IMR-90 (cell line): ENCODE data around the gene ELOVL1. TPM values are rescaled to one million over a fixed set of nuclear protein-coding genes. Genes with fewer than 3 reads are reported as not detected.

Experiments
- ATAC-seq: fragments of 200-7000 bp; cut with Tn5 transposase; 2 replicates; pipeline ENCODE4 v1.9.1; 2020; ENCODE audit warnings: low read depth, mild to moderate bottlenecking, moderate library complexity
- BruUV-seq: library from RNA; stranded (reverse); fragments of 400-500 nt; replicated peaks from 2 replicates; lab custom pipeline; 2021; lab: Mats Ljungman, UMichigan
- CTCF ChIA-PET: fragments of 300-600 bp; formaldehyde crosslinking; extraction: SDS; loops from one replicate; lab custom pipeline; 2021; ENCODE audit warnings: antibody characterized with exemption; lab: Yijun Ruan, JAX
- POLR2A ChIA-PET: fragments of 300-600 bp; sonication (Branson Sonifier 250); formaldehyde crosslinking; loops from one replicate; lab custom pipeline; 2022; ENCODE audit warnings: antibody characterized with exemption; ENCODE audit not compliant: unreplicated experiment; lab: Charles Lee
- DNase-seq: peaks from one replicate; pipeline ENCODE4 v3.0.0; 2013
- H2AFZ ChIP-seq: replicated peaks from 2 replicates; pipeline ENCODE3; 2013; ENCODE audit warnings: low read length, mild to moderate bottlenecking; ENCODE audit not compliant: poor library complexity
- H2AK5ac ChIP-seq: 2 replicates; pipeline ENCODE4 v1.6.1; 2013; ENCODE audit warnings: low read depth, low read length, inconsistent platforms
- H2AK9ac ChIP-seq: replicated peaks from 2 replicates; pipeline ENCODE3; 2013; ENCODE audit warnings: mild to moderate bottlenecking, low read depth, low read length, moderate library complexity; ENCODE audit not compliant: poor library complexity
- H2BK120ac ChIP-seq: 2 replicates; pipeline ENCODE4 v1.6.1; 2013; ENCODE audit warnings: low read depth, low read length, inconsistent platforms
- H2BK15ac ChIP-seq: 3 replicates; pipeline ENCODE4 v1.6.1; 2013; ENCODE audit warnings: low read depth, low read length, inconsistent platforms
- H2BK20ac ChIP-seq: 2 replicates; pipeline ENCODE4 v1.6.1; 2013; ENCODE audit warnings: low read depth, mild to moderate bottlenecking, inconsistent platforms, low read length, moderate library complexity
- H2BK5ac ChIP-seq: 2 replicates; pipeline ENCODE4 v1.6.1; 2013; ENCODE audit warnings: mild to moderate bottlenecking, low read depth, low read length, inconsistent platforms; ENCODE audit not compliant: poor library complexity, severe bottlenecking
- H3K14ac ChIP-seq: replicated peaks from 2 replicates; pipeline ENCODE4 v1.6.1; 2013; ENCODE audit warnings: low read depth, low read length, inconsistent platforms
- H3K18ac ChIP-seq: 2 replicates; pipeline ENCODE4 v1.6.1; 2013; ENCODE audit warnings: low read depth, low read length, control low read depth
- H3K23ac ChIP-seq: 2 replicates; pipeline ENCODE4 v1.6.1; 2013; ENCODE audit warnings: low read depth, low read length, inconsistent platforms
- H3K27ac ChIP-seq: 2 replicates; pipeline ENCODE4 v1.5.1; 2013; ENCODE audit warnings: mild to moderate bottlenecking, control low read depth, low read length; ENCODE audit not compliant: insufficient read depth
- H3K27me3 ChIP-seq: 2 replicates; pipeline ENCODE4 v1.6.1; 2013; ENCODE audit warnings: low read length; ENCODE audit not compliant: control insufficient read depth, insufficient read depth
- H3K36me3 ChIP-seq: 2 replicates; pipeline ENCODE4 v1.6.1; 2013; ENCODE audit warnings: low read length, mixed read lengths; ENCODE audit not compliant: control insufficient read depth, insufficient read depth
- H3K4ac ChIP-seq: 2 replicates; pipeline ENCODE4 v1.6.1; 2013; ENCODE audit warnings: low read depth, low read length, inconsistent platforms
- H3K4me1 ChIP-seq: 2 replicates; pipeline ENCODE4 v1.6.1; 2013; ENCODE audit warnings: low read length, mixed read lengths; ENCODE audit not compliant: control insufficient read depth, insufficient read depth
- H3K4me2 ChIP-seq: 2 replicates; pipeline ENCODE4 v1.6.1; 2013; ENCODE audit warnings: low read depth, mild to moderate bottlenecking, control low read depth, low read length, moderate library complexity
- H3K4me3 ChIP-seq: 2 replicates; pipeline ENCODE4 v1.5.1; 2013; ENCODE audit warnings: low read depth, mild to moderate bottlenecking, control low read depth, low read length, moderate library complexity; ENCODE audit not compliant: insufficient read depth
- H3K56ac ChIP-seq: 2 replicates; pipeline ENCODE4 v1.6.1; 2013; ENCODE audit warnings: low read length, inconsistent platforms; ENCODE audit not compliant: insufficient read depth; ENCODE audit errors: extremely low read depth
- H3K79me1 ChIP-seq, 2 experiments: 2 replicates each; pipeline ENCODE4 v1.6.1; 2013; ENCODE audit warnings: low read length in 2 of 2, inconsistent platforms in 1 of 2, low read depth in 1 of 2
- H3K9ac ChIP-seq: 2 replicates; pipeline ENCODE4 v1.6.1; 2013; ENCODE audit warnings: low read depth, low read length, control low read depth
- H3K9me1 ChIP-seq: 2 replicates; pipeline ENCODE4 v1.6.1; 2013; ENCODE audit warnings: low read length, inconsistent platforms; ENCODE audit not compliant: insufficient read depth
- H3K9me3 ChIP-seq: 2 replicates; pipeline ENCODE4 v1.6.1; 2013; ENCODE audit warnings: low read length; ENCODE audit not compliant: control insufficient read depth, insufficient read depth
- H4K20me1 ChIP-seq: 2 replicates; pipeline ENCODE4 v1.6.1; 2013; ENCODE audit warnings: low read length, inconsistent platforms; ENCODE audit not compliant: insufficient read depth
- H4K5ac ChIP-seq: 2 replicates; pipeline ENCODE4 v1.6.1; 2013; ENCODE audit warnings: mild to moderate bottlenecking, low read depth, low read length, control low read depth
- H4K8ac ChIP-seq, 2 experiments: 2 replicates each; pipeline ENCODE4 v1.6.1; 2013; ENCODE audit warnings: low read depth in 2 of 2, low read length in 2 of 2, control low read depth in 1 of 2, inconsistent platforms in 1 of 2
- H4K91ac ChIP-seq: 2 replicates; pipeline ENCODE4 v1.6.1; 2013; ENCODE audit warnings: low read depth, low read length, inconsistent platforms; ENCODE audit not compliant: insufficient read depth
- MAFK ChIP-seq: IDR thresholded peaks from 2 replicates; pipeline ENCODE4 v1.6.1; 2012; ENCODE audit warnings: low read depth, low read length, improper control_type of control experiment
- NFE2L2 ChIP-seq: fragments of 150-350 bp; IDR thresholded peaks from 2 replicates; pipeline ENCODE4 v1.6.1; 2016; ENCODE audit warnings: low read depth, mild to moderate bottlenecking, low read length
- WGBS, 2 experiments: methylation state at CpG; one replicate each; pipeline versions ENCODE4 v1.1.5 to v1.1.7; 2013; ENCODE audit warnings: missing lambda C conversion rate in 2 of 2; ENCODE audit not compliant: insufficient read length in 1 of 2; ENCODE audit errors: extremely low coverage in 2 of 2; 5-methylcytosine and 5-hydroxymethylcytosine counted together
- dilution Hi-C: fragments of 300-500 bp; cut with HindIII; formaldehyde crosslinking; loops from one replicate; pipeline ENCODE4 v1.14.3; 2018; ENCODE audit warnings: low sequenced_read_pairs; ENCODE audit not compliant: unreplicated experiment
- in situ Hi-C: fragments of 300-500 bp; cut with MboI; formaldehyde crosslinking; loops from 3 replicates; pipeline ENCODE4 v1.14.3; 2019; ENCODE audit warnings: low sequenced_read_pairs, inconsistent platforms, mixed read lengths
- intact Hi-C: fragments of 100-400 bp; cut with micrococcal nuclease; formaldehyde crosslinking; loops from 2 replicates; pipeline ENCODE4 v1.10.0; 2022
- polyA plus RNA-seq, 3 experiments: library from polyadenylated mRNA; depleted of rRNA; stranded (reverse); fragments of >200 nt; gene quantifications; 2 replicates each; pipeline ENCODE4 v1.2.3, GENCODE V29; 2012; ENCODE audit warnings: low replicate concordance in 1 of 3
- total RNA-seq: library from RNA; depleted of rRNA; stranded (reverse); fragments of >200 nt; gene quantifications from 2 replicates; pipeline ENCODE4 v1.2.3, GENCODE V29; 2012

Gene ELOVL1
- total and polyA plus RNA-seq, 2 of the 4 experiments (the other 2 are of a cell fraction) = 88.9 to 211 TPM

DNA sequence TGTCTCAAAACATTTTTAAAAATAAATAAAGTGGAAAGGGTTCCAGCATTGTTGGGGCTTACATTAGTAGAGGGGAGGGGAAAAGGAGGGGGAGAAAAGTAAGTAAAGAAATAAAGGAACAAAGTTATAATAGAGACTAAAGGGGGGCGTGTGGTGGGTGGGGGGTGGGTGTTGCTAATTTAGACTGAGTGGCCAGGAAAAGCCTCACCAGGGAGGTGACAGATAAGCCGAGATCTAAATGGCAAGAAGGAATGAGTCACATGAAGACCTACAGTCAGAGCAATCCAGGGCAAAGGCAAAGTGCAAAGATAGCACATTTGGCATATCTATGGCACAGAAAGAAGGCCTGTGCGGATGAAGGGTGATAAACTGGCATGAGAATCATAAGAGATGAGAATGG lies 22.7 kb downstream of the ELOVL1 start:
- CTCF ChIA-PET = no interaction called here
- Histone ChIP-seq H3K36me3 (no peaks in the 10 kb centered on the region), H2AK9ac (no peak overlapping the region), H3K9ac (no peak overlapping the region), H3K27me3 (0 out of 2 replicates have a peak, but pooled peaks cover 7% of the 10 kb centered on the region), H4K8ac (no peak overlapping the region), H3K14ac (no peak overlapping the region), H3K4me1 (peaks cover 14% of the 10 kb centered on the region), H2BK20ac (no peak overlapping the region), H3K9me1 (peaks cover 14% of the 10 kb centered on the region), H3K4ac (no peak overlapping the region), H4K20me1 (no peaks in the 10 kb centered on the region), H3K27ac (no peak overlapping the region), H4K91ac (no peak overlapping the region), H4K5ac (no peak overlapping the region), H3K18ac (no peak overlapping the region), H3K9me3 (no peaks in the 10 kb centered on the region), H3K4me3 (no peak overlapping the region), H2BK15ac (no peak overlapping the region), H3K56ac (no peak overlapping the region), H3K23ac (no peak overlapping the region), H2BK120ac (no peak overlapping the region), H2AFZ (no peak overlapping the region), H3K4me2 (peak overlapping the region; percentile 12; the same call in 1 of the 2 replicates), H2BK5ac (no peak overlapping the region), H2AK5ac (no peak overlapping the region), H3K79me1 (no peaks in the 10 kb centered on the region)
- ATAC-seq (no peak), DNase-seq (no peak)
- WGBS, 2 experiments = 0% methylated on average over 1 of the region's 3 CpGs; no CpG with 5 or more reads in 1 of the 2 experiments
- TF ChIP-seq NFE2L2 = no peak
- TF ChIP-seq MAFK = peak; percentile 49
- no TSS peak for BruUV-seq
- in situ Hi-C loops (no loop called here), dilution Hi-C loops (no loop called here), intact Hi-C loops (no loop called here)
- POLR2A ChIA-PET = no interaction called here
